ENCODE data around the gene SGSM2. TPM values are rescaled to one million over a fixed set of nuclear protein-coding genes. Genes with fewer than 3 reads are reported as not detected.

Gene SGSM2
- polyA plus RNA-seq, 1 donor (not counting 4 experiments of a cell fraction or from before 2014, with no cell fraction given), result 16.4 TPM

- Histone ChIP-seq H3K9me1 (ENCODE audit: control insufficient read depth, extremely low read depth, insufficient read depth, low read length) (no peaks in the 10 kb centered on the region), H3K36me3 (ENCODE audit: control insufficient read depth in 2 of 2, extremely low read depth in 1 of 2, insufficient read depth in 2 of 2, low read length in 2 of 2) (peaks cover 10 to 21% of the 10 kb centered on the region in 2 experiments), H3K4me1 (ENCODE audit: control insufficient read depth, extremely low read depth, insufficient read depth, low read length) (peaks cover 20% of the 10 kb centered on the region), H3K9ac (ENCODE audit: control insufficient read depth, extremely low read depth, insufficient read depth, low read length) (peak overlapping the region; percentile 96), H3K4me2 (ENCODE audit: control insufficient read depth, extremely low read depth, insufficient read depth, low read depth, low read length) (peak overlapping the region; percentile 94), H3K27me3 (ENCODE audit: control insufficient read depth, extremely low read depth, insufficient read depth, low read length) (no peaks in the 10 kb centered on the region), H3K27ac (ENCODE audit: control insufficient read depth, insufficient read depth, low read length) (peak overlapping the region; percentile 11), H4K20me1 (ENCODE audit: control insufficient read depth, extremely low read depth, insufficient read depth, low read length) (no peaks in the 10 kb centered on the region), H2AFZ (ENCODE audit: control insufficient read depth, low read length) (peak overlapping the region; percentile 72), H3K4me3 (ENCODE audit: control insufficient read depth in 2 of 3, extremely low read depth in 1 of 3, insufficient read depth in 2 of 3, low read depth in 1 of 3, low read length in 3 of 3) (peak overlapping the region; percentile 61 to 87 (median 66)), H3K9me3 (ENCODE audit: control insufficient read depth, low read depth, low read length) (no peaks in the 10 kb centered on the region), H3K79me2 (ENCODE audit: control insufficient read depth, insufficient read depth, low read length) (peaks cover 33% of the 10 kb centered on the region)
- TF ChIP-seq CTCF (optimal IDR thresholded peaks at IDR 0.05 in 1 of 3, IDR thresholded peaks at IDR 0.05 in 1 of 3, conservative IDR thresholded peaks at IDR 0.05 in 1 of 3; ENCODE audit: extremely low read depth in 1 of 3, insufficient read depth in 2 of 3, low read length in 3 of 3), result no peak
- TF ChIP-seq EZH2 (IDR thresholded peaks at IDR 0.05; ENCODE audit: low read length), result no peak
- dilution Hi-C loops (cut with MboI; ENCODE audit: extremely low pct_ligation_motif_present, low sequenced_read_pairs), result no loop called here
- no peak for DNase-seq (ENCODE audit: low read depth, low spot score)
- FAIRE-seq, result no peak
Observed at GRCh38 chr17:2338315-2338657, 985 bp downstream of the SGSM2 start.

- H3K4me2 ChIP-seq (ENCODE audit: control insufficient read depth, extremely low read depth, insufficient read depth, low read depth, low read length), result no peak overlapping the region
- H3K36me3 ChIP-seq (ENCODE audit: control insufficient read depth in 2 of 2, extremely low read depth in 1 of 2, insufficient read depth in 2 of 2, low read length in 2 of 2), result peaks cover 3 to 4% of the 10 kb centered on the region in 2 experiments
- no peaks in the 10 kb centered on the region for H3K79me2 ChIP-seq (ENCODE audit: control insufficient read depth, insufficient read depth, low read length)
- no peak for FAIRE-seq
- DNase-seq (ENCODE audit: low read depth, low spot score), result no peak
- dilution Hi-C loops (cut with MboI; ENCODE audit: extremely low pct_ligation_motif_present, low sequenced_read_pairs), result no loop called here
- no peak overlapping the region for H3K4me3 ChIP-seq (ENCODE audit: control insufficient read depth in 2 of 3, extremely low read depth in 1 of 3, insufficient read depth in 2 of 3, low read depth in 1 of 3, low read length in 3 of 3)
- H4K20me1 ChIP-seq (ENCODE audit: control insufficient read depth, extremely low read depth, insufficient read depth, low read length), result peaks cover 4% of the 10 kb centered on the region
- H3K27ac ChIP-seq (ENCODE audit: control insufficient read depth, insufficient read depth, low read length), result no peak overlapping the region
- no peaks in the 10 kb centered on the region for H3K9me1 ChIP-seq (ENCODE audit: control insufficient read depth, extremely low read depth, insufficient read depth, low read length)
- peaks cover 3% of the 10 kb centered on the region for H3K4me1 ChIP-seq (ENCODE audit: control insufficient read depth, extremely low read depth, insufficient read depth, low read length)
- no peak overlapping the region for H2AFZ ChIP-seq (ENCODE audit: control insufficient read depth, low read length)
- TF ChIP-seq EZH2 (IDR thresholded peaks at IDR 0.05; ENCODE audit: low read length), result no peak
- no peak for TF ChIP-seq CTCF (optimal IDR thresholded peaks at IDR 0.05 in 1 of 3, IDR thresholded peaks at IDR 0.05 in 1 of 3, conservative IDR thresholded peaks at IDR 0.05 in 1 of 3; ENCODE audit: extremely low read depth in 1 of 3, insufficient read depth in 2 of 3, low read length in 3 of 3)
- H3K9me3 ChIP-seq (ENCODE audit: control insufficient read depth, low read depth, low read length), result no peaks in the 10 kb centered on the region
- no peaks in the 10 kb centered on the region for H3K27me3 ChIP-seq (ENCODE audit: control insufficient read depth, extremely low read depth, insufficient read depth, low read length)
- H3K9ac ChIP-seq (ENCODE audit: control insufficient read depth, extremely low read depth, insufficient read depth, low read length), result no peak overlapping the region
Observed at GRCh38 chr17:2343421-2343820, 6.1 kb downstream of the SGSM2 start.

Measured in keratinocyte (primary cell).